Measurements from ENCODE around the gene LRTM1. TPM values are rescaled to one million over a fixed set of nuclear protein-coding genes. Genes with fewer than 3 reads are reported as not detected.

Gene LRTM1
- total RNA-seq, 1 experiment from 2014 or later = not detected

GRCh38 chr3:54915181-54915580 is 12.7 kb downstream of the LRTM1 start:
- no peaks in the 10 kb centered on the region for H3K79me1 ChIP-seq (ENCODE audit: insufficient read depth, low read depth, low read length, poor library complexity, severe bottlenecking)
- H3K18ac ChIP-seq (ENCODE audit: insufficient read length, low read depth, low read length) = no peak overlapping the region
- H3T11ph ChIP-seq (ENCODE audit: low read length) = no peak overlapping the region
- no peak overlapping the region for H3K23ac ChIP-seq (ENCODE audit: insufficient read length, low read depth, low read length)
- H4K8ac ChIP-seq (replicated peaks; ENCODE audit: insufficient read length, low read depth, low read length) = no peak overlapping the region
- no peak overlapping the region for H3K4me2 ChIP-seq (ENCODE audit: insufficient read depth, insufficient read length, low read length)
- H3K27ac Mint-ChIP-seq = no peak overlapping the region
- no peaks in the 10 kb centered on the region for H3K4me1 Mint-ChIP-seq
- peaks cover 10% of the 10 kb centered on the region for H3K9me3 ChIP-seq (ENCODE audit: control insufficient read depth, low read depth, low read length)
- no peak overlapping the region for H3K9ac ChIP-seq (ENCODE audit: extremely low read depth, insufficient read length, low read length)
- H3K4me3 Mint-ChIP-seq = no peak overlapping the region
- H3K79me2 ChIP-seq (ENCODE audit: insufficient read depth, low read length) = no peaks in the 10 kb centered on the region
- no peak overlapping the region for H4K5ac ChIP-seq (ENCODE audit: insufficient read length, low read depth, low read length)
- WGBS (ENCODE audit: extremely low coverage, insufficient read length, low lambda C conversion rate) = no CpG with 5 or more reads among the region's 4 CpGs
- H2BK120ac ChIP-seq (ENCODE audit: low read depth, low read length, poor library complexity, severe bottlenecking) = no peak overlapping the region
- no peaks in the 10 kb centered on the region for H3K27me3 Mint-ChIP-seq (ENCODE audit: low read depth)
- no peak overlapping the region for H2BK12ac ChIP-seq (ENCODE audit: insufficient read length, low read depth, low read length)
- no peak overlapping the region for H3K27ac ChIP-seq (ENCODE audit: insufficient read length, low read depth, low read length)
- no peak overlapping the region for H2BK5ac ChIP-seq (ENCODE audit: insufficient read length, low read length)
- peaks cover 4 to 9% of the 10 kb centered on the region in 2 experiments; a peak in 4 of 5 replicates for H3K9me3 Mint-ChIP-seq
- no peak overlapping the region for H3K4ac ChIP-seq (ENCODE audit: low read depth, low read length)
- no peak overlapping the region for H2AFZ ChIP-seq (ENCODE audit: low read length)
- DNase-seq = no peak
- no peak overlapping the region for H2BK15ac ChIP-seq (ENCODE audit: low read depth, low read length)
- H3K14ac ChIP-seq (ENCODE audit: insufficient read depth, low read length) = no peak overlapping the region
- no peak overlapping the region for H2BK20ac ChIP-seq (ENCODE audit: low read depth, low read length, poor library complexity, severe bottlenecking)
- TF ChIP-seq CTCF (conservative IDR thresholded peaks at IDR 0.05) = no peak
- H3K36me3 Mint-ChIP-seq (ENCODE audit: insufficient read depth in 1 of 3, low read depth in 3 of 3) = peaks cover 11 to 22% (median 15%) of the 10 kb centered on the region in 3 experiments; a peak in 6 of 7 replicates
- no peaks in the 10 kb centered on the region for H3K23me2 ChIP-seq (ENCODE audit: insufficient read length, low read depth, low read length, poor library complexity, severe bottlenecking)
- H3K56ac ChIP-seq (ENCODE audit: insufficient read length, low read depth, low read length) = no peak overlapping the region
- H2AK5ac ChIP-seq (ENCODE audit: insufficient read length, low read length) = no peak overlapping the region
- no peaks in the 10 kb centered on the region for H3K27me3 ChIP-seq (ENCODE audit: insufficient read depth, low read length)
- H4K20me1 ChIP-seq (ENCODE audit: control insufficient read depth, insufficient read depth, insufficient read length) = no peaks in the 10 kb centered on the region
- no peaks in the 10 kb centered on the region for H3K4me1 ChIP-seq (ENCODE audit: insufficient read depth, low read length)
- H4K91ac ChIP-seq (ENCODE audit: insufficient read length, low read depth, low read length) = no peak overlapping the region

Measured in H9 (cell line).